LNCAP (cell line): ENCODE measurements around the gene MIGA1.

Experiments used
- CTCF ChIP-seq: fragments of 450-650 bp; IDR thresholded peaks from 2 replicates; pipeline ENCODE4 v1.5.1; 2017; ENCODE audit warnings: mild to moderate bottlenecking

The MIGA1 gene

GRCh38 chr1:77831976-77832711 is 52.7 kb downstream of the MIGA1 start:
- TF ChIP-seq CTCF = no peak

- no peak for TF ChIP-seq CTCF
These were observed 53.5 kb downstream of the MIGA1 start for GRCh38 chr1:77832901-77833300.

GRCh38 chr1:77833521-77834100 is 54.2 kb downstream of the MIGA1 start:
- no peak for TF ChIP-seq CTCF

GRCh38 chr1:77834771-77835334 is 55.4 kb downstream of the MIGA1 start:
- TF ChIP-seq CTCF = no peak

- TF ChIP-seq CTCF = no peak
These were observed 62.1 kb downstream of the MIGA1 start for GRCh38 chr1:77841574-77841973.

- no peak for TF ChIP-seq CTCF
These were observed 66.5 kb downstream of the MIGA1 start for GRCh38 chr1:77845951-77846350.

GRCh38 chr1:77846966-77847365 is 67.5 kb downstream of the MIGA1 start:
- no peak for TF ChIP-seq CTCF
